Frontal cortex (tissue), 4 donors: ENCODE results near the gene NPW. TPM values are rescaled to one million over a fixed set of nuclear protein-coding genes. Genes with fewer than 3 reads are reported as not detected.
"Not testable (repeated sequence)": the region's sequence is repeated elsewhere in the genome, so short reads cannot be mapped to it uniquely, and the experiment has no call there.

Source experiments
- DNase-seq, 2 donors: peaks; one replicate each; pipeline ENCODE4 v3.0.0; 2012; ENCODE audit warnings: low spot score in 2 of 2
- FAIRE-seq: peaks from 2 replicates; lab custom pipeline; 2012; peaks lifted over from hg19 to GRCh38; lab: Jason Lieb, UNC
- total RNA-seq: library from RNA; depleted of rRNA; stranded (reverse); fragments of >200 nt; gene quantifications from one replicate; pipeline ENCODE4 v1.2.3, GENCODE V29; 2014
- donor health status: control.
- donor health status: control.
- donor health status: control.

The NPW gene
- total RNA-seq, 1 donor from 2014 or later, result not detected

- FAIRE-seq, result no peak
- no peak for DNase-seq
Observed at GRCh38 chr16:1999866-2000514, 19.6 kb upstream of the NPW start.

GRCh38 chr16:2001035-2001434 is 18.6 kb upstream of the NPW start:
- no peak for DNase-seq
- no peak for FAIRE-seq

DNA sequence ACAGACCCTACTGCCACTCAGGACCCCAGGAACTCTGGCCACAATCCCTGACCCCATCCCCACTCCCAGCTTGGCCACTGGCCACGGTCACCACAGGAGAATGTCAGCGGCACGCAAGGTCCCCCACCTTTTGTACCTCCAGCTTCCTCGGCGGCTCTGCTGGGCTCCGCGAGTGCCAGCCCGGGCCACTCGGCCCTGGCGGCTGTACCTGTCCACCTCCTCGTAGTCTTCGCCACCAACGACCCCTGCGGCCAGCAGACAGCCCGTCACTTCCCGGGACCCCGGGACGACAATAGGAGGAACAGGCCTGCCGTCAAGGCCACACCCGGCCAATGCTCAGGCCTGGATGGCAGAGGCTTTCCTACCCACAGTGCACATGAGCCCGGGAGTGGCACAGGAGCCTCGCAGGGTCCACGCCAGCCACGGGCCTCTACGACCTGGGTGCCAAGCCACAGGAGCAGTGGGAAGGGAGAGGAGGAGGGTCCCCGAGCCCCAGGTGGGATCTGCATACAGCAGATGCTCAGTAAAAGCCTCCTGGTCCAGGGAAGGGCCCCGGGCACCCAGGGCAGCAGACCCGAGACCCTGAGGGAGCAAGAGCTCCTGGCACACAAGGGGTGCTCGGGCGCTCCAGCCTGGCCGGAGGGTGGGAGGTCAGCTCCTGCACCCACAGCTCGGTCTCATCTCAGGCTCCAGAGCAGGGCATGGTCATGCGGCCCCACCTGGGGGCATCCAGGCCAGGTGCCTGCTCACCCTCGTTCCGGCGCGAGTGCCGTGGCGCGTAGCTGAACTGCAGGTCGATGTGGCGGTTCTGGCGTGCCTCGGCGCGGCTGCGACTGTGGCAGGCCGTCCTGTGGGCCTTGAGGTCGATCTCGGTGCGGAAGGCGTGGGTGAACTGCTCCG is 17.9 kb upstream of the NPW start:
- DNase-seq, result no peak
- FAIRE-seq, result no peak

DNA sequence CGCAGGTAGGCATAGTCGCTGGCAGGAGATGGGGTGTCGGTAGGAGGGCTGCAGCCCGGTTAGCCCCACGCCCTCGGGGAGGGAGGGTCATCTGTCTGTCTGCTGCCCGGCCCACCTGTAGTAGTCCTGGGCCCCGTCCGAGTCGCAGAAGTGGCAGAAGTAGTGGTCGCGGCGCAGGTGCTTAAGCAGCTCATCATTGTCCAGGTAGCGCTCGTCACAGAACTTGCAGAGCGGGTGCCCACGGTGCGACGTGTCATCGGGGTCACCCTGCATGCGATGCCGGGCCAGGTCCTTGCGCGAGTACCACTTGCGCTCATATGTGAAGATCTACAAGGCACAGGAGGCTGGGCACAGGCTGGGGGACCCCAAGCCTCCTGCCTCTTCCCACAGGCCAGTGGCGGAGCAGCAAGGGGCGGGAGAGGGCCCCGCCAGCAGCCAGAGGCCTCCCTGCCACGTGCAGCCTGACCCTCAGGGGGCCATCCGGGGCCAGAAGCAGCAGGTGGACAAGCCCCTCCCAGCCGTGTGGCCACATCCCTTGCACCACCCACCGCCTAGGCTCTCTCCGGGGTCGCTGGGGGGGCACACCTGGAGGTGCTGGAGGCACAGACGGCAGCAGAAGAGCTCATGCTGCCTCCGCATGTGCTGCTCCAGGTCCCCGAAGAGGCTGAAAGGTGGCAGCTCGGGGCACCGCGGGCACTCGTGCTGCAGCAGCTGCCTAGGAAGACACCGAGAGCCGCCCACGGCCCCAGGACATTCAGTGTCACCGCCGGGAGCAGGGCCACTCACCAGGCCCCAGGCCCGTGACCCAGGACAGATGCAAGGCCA is 17.0 kb upstream of the NPW start:
- no peak for FAIRE-seq
- DNase-seq, result no peak

GRCh38 chr16:2003231-2003826 is 16.3 kb upstream of the NPW start:
- DNase-seq (no peak), FAIRE-seq (no peak)

DNA sequence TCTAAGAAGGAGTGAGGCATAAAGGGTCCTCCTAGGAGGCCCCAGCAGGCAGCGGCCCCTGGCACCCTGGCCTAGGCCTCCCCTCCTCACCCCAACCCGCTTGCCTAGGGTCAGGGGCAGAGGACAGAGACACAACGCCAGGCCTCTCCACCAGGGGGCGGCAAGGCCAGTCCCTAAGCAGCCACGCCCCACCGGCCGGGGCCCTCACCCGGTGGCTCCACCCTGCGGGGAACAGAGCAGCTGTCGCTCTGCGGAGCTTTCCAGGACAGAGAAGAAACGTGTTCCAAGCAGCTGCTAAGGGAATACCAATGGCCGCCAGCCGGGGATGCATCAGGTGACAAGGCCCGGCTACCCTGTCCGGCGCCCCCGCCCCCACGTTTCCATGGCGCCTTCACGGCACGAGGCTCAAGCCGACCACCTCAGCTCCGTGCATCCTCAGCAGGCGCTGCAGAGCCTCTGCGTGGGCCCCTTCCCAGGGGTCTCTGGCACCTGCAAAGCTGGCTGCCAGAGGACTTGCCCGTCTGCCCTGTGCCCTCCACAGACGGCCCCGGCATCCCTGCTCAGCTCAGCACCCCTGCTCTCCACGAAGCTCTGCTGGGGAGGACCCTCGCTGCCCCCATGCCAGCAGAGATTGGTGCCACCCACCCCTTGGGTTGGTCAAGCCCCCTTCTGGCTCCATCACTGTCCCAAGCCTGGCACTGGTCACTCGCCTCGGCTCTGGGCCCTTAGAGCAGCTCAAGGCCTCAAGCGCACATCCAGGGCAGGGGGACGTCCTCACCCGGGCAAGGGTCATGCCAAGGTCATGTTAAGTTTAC is 15.6 kb upstream of the NPW start:
- no peak for FAIRE-seq

DNA sequence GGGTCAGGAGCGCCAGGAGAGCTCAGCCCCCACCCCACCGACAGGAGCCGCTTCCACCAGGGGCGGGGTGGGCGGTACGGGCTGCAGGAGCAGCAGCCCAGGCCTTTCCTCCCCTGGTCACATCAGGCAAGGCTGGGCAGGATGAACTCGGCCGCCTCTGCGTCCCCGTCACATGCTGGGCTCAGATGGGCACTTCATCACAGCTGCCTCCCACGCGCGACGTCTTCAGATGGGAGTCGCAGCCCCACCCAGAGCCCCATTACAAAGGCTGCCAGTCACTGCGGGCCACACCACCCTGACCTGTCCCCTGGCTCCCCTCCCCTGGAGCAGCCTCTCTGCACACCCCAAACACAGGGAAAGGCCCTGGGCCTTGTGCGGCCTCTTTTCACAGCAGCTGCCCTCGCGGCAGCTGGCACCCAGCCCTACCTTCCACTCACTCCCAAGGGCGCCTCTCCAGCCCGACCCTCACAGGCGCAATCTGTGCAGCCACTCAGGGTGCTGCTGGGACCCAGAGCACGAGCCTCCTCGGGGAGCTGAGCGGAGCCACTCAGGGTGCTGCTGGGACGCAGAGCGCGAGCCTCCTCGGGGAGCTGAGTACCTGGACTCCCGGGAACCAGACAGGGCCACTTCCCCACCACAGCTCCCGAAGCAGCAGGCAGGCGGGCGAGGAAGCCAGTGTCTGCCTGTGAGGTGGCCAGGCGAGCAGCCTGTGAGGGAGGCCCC is 14.6 kb upstream of the NPW start:
- DNase-seq, result no peak
- FAIRE-seq, result no peak

More for the DNA sequence above, 15.6 kb upstream of the NPW start:
- DNase-seq, result peak; percentile 80 to 90

DNA sequence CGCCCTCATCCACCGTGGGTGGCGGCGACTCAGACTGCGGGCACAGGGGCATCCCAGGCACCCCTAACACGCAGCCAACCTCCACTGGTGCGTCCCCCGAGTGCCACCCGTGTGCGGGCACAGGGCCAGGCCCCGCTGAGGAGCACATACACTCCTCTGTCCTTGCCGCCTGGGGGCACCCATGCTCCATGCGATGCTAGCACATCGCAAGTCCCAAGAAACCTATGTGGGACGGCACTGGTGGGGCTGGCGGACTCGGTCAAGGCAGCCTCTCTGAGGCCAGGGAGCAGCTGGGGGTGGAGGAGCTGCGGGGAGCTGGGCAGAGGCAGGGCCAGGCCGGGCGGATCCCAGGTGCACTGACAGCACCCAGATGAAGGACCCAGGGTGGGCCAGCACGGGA is 13.9 kb upstream of the NPW start:
- FAIRE-seq (no peak), DNase-seq (no peak)

GRCh38 chr16:2006317-2006716 is 13.3 kb upstream of the NPW start:
- no peak for DNase-seq
- FAIRE-seq, result no peak

GRCh38 chr16:2007081-2007836 is 12.3 kb upstream of the NPW start:
- DNase-seq (no peak), FAIRE-seq (no peak)

- DNase-seq, result no peak
- no peak for FAIRE-seq
Observed at GRCh38 chr16:2008009-2008526, 11.5 kb upstream of the NPW start.

- DNase-seq (no peak), FAIRE-seq (no peak)
Observed at GRCh38 chr16:2008631-2009163, 10.9 kb upstream of the NPW start.

GRCh38 chr16:2009164-2009711 is 10.3 kb upstream of the NPW start:
- DNase-seq, result no peak
- no peak for FAIRE-seq

DNA sequence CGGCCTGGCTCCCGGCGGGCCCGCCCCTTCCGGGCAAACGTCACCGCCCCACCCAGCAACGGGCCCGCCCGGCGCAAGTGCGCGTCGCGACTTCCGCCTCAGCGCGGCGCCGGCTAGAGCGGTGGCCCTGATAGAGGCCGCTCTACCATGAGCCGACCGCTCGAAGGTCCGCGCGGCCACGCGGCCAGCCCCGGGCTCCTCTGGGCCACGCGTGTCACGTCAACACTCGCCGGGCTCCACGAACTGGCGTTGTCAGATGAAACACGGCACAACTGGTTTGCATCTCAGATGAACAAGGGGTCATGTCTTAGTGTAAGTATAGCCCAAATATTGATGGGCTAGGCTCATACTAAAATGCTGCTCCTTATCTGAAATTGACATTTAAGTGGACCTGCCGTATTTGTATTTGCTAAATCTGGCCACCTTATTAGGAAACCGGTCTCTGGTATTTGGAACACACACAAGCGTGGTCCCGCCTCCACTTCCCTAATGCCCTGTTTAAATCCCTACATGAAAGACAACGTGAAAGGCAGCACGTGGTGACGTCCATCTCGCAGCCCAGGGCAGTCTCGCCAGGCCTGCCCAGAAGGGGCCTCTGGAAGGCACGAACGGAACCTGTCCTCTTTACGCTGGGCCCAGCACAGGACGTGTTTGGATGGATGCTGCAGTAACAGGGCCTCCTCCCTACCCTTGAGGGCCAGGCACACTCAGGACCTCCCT is 9.6 kb upstream of the NPW start, which contains the start of gene ZNF598:
Gene ZNF598, minus strand, starts transcription at position 31 of the 720 bp plus-strand sequence.
- FAIRE-seq (no peak), DNase-seq (peak; percentile 99 to 100)

DNA sequence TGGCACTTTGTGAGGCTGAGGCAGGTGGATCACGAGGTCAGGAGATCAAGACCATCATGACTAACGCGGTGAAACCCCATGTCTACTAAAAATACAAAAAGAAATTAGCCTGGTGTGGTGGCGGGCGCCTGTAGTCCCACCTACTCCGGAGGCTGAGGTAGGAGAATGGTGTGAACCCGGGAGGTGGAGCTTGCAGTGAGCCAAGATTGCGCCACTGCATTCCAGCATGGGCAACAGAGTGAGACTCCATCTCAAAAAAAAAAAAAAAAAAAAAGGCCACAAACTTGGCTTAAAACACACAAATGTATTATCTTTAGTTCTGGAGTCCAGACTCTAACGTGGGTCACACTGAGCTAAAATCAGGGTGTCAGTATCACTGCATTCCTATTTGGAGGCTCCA is 7.9 kb upstream of the NPW start:
- not testable (repeated sequence) for FAIRE-seq, DNase-seq

- no peak for DNase-seq
- no peak for FAIRE-seq
Observed at GRCh38 chr16:2013527-2013926, 6.1 kb upstream of the NPW start.
